Right renal cortex interstitium (tissue), 3 donors: ENCODE measurements around the gene MKS1. TPM values are rescaled to one million over a fixed set of nuclear protein-coding genes. Genes with fewer than 3 reads are reported as not detected.

Experiments
- DNase-seq, 3 donors: peaks; one replicate each; pipeline ENCODE4 v3.0.0-alpha.2; 2013; ENCODE audit warnings: low read depth in 3 of 3, low spot score in 2 of 3
- polyA plus RNA-seq, 3 donors: library from polyadenylated mRNA; unstranded; fragments of 120-200 nt; gene quantifications; one replicate each; pipeline ENCODE4 v1.2.1, GENCODE V29; 2013; ENCODE audit not compliant: insufficient read length in 3 of 3

Gene MKS1
- polyA plus RNA-seq, 3 donors: 35.4 to 46.0 (median 39.5) TPM

- DNase-seq: no peak
Measured at GRCh38 chr17:58170622-58171021, 48.4 kb downstream of the MKS1 start.

- no peak for DNase-seq
Measured at GRCh38 chr17:58166682-58167081, 52.4 kb downstream of the MKS1 start, which contains the start of gene OR4D2. OR4D2 (plus strand) TSS chr17:58166982; CDS start chr17:58169656, 2,674 bp downstream.

GRCh38 chr17:58165981-58166380 is 53.1 kb downstream of the MKS1 start:
- no peak for DNase-seq

GRCh38 chr17:58161566-58161965 is 57.5 kb downstream of the MKS1 start:
- DNase-seq: no peak

GRCh38 chr17:58158181-58158580 is 60.9 kb downstream of the MKS1 start:
- DNase-seq: no peak

GRCh38 chr17:58156839-58157803 is 61.9 kb downstream of the MKS1 start:
- no peak for DNase-seq

Other genes starting within 250 kb of the MKS1 start
- 100 to 1,000 TPM; 106 to 110 (median 107) TPM for gene VEZF1, start 231.0 kb downstream of the MKS1 start, polyA plus RNA-seq
- gene SRSF1, start 212.0 kb downstream of the MKS1 start, polyA plus RNA-seq: 100 to 1,000 TPM; 403 to 437 (median 436) TPM
- gene DYNLL2, start 135.8 kb downstream of the MKS1 start, polyA plus RNA-seq: 10 to 100 TPM; 84.2 to 84.8 (median 84.4) TPM
- not detected for gene OR4D1, start 70.9 kb downstream of the MKS1 start, polyA plus RNA-seq
- not detected for gene OR4D2, start 52.3 kb downstream of the MKS1 start, polyA plus RNA-seq
- gene EPX, start 26.5 kb downstream of the MKS1 start, polyA plus RNA-seq: under 1 TPM; 0.26 to 0.99 (median 0.80) TPM
- gene LPO, start 19.3 kb upstream of the MKS1 start, polyA plus RNA-seq: under 1 TPM; 0.04 to 0.10 (median 0.06) TPM
- 1 to 10 TPM; 1.6 to 5.1 (median 3.6) TPM for gene MPO, start 61.7 kb upstream of the MKS1 start, polyA plus RNA-seq
- 10 to 100 TPM; 34.2 to 41.1 (median 38.8) TPM for gene TSPOAP1, start 109.5 kb upstream of the MKS1 start, polyA plus RNA-seq
- gene SUPT4H1, start 132.9 kb upstream of the MKS1 start, polyA plus RNA-seq: 100 to 1,000 TPM; 142 to 156 (median 148) TPM
- 10 to 100 TPM; 12.7 to 14.6 (median 14.2) TPM for gene RNF43, start 198.3 kb upstream of the MKS1 start, polyA plus RNA-seq